Right lobe of liver (tissue), 4 donors: ENCODE data around the gene CEP20.
"Not testable (repeated sequence)": the region's sequence is repeated elsewhere in the genome, so short reads cannot be mapped to it uniquely, and the experiment has no call there.

Experiments
- POLR2A ChIP-seq: fragments of 450-650 bp; IDR thresholded peaks from one replicate; pipeline ENCODE4 v1.6.1; 2017; ENCODE audit warnings: antibody characterized with exemption, mild to moderate bottlenecking
- TF ChIP-seq, protein P1 (sequence below), 4 donors: fragments of 200-600 bp in 3 of 4; fragments of 450-650 bp in 1 of 4; IDR thresholded peaks; one replicate each; pipeline versions ENCODE4 v1.5.1 to v1.8.0; 2016 to 2022; ENCODE audit warnings: antibody characterized with exemption in 4 of 4, mild to moderate bottlenecking in 2 of 4
- donor health status: DM: no; HTN: no; CAD: no.
- donor health status: DM: no; HTN: no; CAD: no.
- donor health status: DM: no; HTN: yes; CAD: no.

- not testable (repeated sequence) for TF ChIP-seq POLR2A
- TF ChIP-seq, protein P1, sequence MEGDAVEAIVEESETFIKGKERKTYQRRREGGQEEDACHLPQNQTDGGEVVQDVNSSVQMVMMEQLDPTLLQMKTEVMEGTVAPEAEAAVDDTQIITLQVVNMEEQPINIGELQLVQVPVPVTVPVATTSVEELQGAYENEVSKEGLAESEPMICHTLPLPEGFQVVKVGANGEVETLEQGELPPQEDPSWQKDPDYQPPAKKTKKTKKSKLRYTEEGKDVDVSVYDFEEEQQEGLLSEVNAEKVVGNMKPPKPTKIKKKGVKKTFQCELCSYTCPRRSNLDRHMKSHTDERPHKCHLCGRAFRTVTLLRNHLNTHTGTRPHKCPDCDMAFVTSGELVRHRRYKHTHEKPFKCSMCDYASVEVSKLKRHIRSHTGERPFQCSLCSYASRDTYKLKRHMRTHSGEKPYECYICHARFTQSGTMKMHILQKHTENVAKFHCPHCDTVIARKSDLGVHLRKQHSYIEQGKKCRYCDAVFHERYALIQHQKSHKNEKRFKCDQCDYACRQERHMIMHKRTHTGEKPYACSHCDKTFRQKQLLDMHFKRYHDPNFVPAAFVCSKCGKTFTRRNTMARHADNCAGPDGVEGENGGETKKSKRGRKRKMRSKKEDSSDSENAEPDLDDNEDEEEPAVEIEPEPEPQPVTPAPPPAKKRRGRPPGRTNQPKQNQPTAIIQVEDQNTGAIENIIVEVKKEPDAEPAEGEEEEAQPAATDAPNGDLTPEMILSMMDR (IDR thresholded peaks at IDR 0.05): not testable (repeated sequence)
Observed at GRCh38 chr16:15936809-15937208, 48.4 kb upstream of the CEP20 start.
